Gastroesophageal sphincter (tissue), 3 donors: Measurements from ENCODE around the gene TTLL4.

ENCODE experiments used
- CTCF ChIP-seq, 4 experiments: fragments of 200-600 bp in 2 of 4; fragments of 450-650 bp in 2 of 4; sonication (generic) in 1 of 4; IDR thresholded peaks; one replicate each; pipeline ENCODE4 v1.5.1; 2017 to 2019; ENCODE audit warnings: antibody characterized with exemption in 4 of 4, mild to moderate bottlenecking in 2 of 4, moderate library complexity in 2 of 4
- EP300 ChIP-seq: sonication (generic); formaldehyde crosslinking; IDR thresholded peaks from one replicate; pipeline ENCODE4 v1.6.1; 2017; ENCODE audit warnings: antibody characterized with exemption, mild to moderate bottlenecking
- POLR2A ChIP-seq, 2 donors: fragments of 450-650 bp; IDR thresholded peaks; one replicate each; pipeline ENCODE4 v1.6.1; 2017; ENCODE audit warnings: antibody characterized with exemption in 2 of 2, mild to moderate bottlenecking in 2 of 2, moderate library complexity in 1 of 2
- POLR2AphosphoS5 ChIP-seq: sonication (generic); formaldehyde crosslinking; IDR thresholded peaks from one replicate; pipeline ENCODE4 v1.6.1; 2017; ENCODE audit warnings: antibody characterized with exemption

- TF ChIP-seq CTCF (IDR thresholded peaks at IDR 0.05) (no peak), POLR2AphosphoS5 (no peak), POLR2A (IDR thresholded peaks at IDR 0.05) (no peak), EP300 (no peak)
Observed at GRCh38 chr2:218780046-218780445, 69.4 kb downstream of the TTLL4 start.
